Measurements from ENCODE around the gene KLF1. TPM values are rescaled to one million over a fixed set of nuclear protein-coding genes. Genes with fewer than 3 reads are reported as not detected.

The KLF1 gene
- total and polyA plus RNA-seq, 2 of the 13 experiments (the other 11 are each of a cell fraction or from before 2014, with no cell fraction given): not detected

- TF ChIP-seq, protein P1, sequence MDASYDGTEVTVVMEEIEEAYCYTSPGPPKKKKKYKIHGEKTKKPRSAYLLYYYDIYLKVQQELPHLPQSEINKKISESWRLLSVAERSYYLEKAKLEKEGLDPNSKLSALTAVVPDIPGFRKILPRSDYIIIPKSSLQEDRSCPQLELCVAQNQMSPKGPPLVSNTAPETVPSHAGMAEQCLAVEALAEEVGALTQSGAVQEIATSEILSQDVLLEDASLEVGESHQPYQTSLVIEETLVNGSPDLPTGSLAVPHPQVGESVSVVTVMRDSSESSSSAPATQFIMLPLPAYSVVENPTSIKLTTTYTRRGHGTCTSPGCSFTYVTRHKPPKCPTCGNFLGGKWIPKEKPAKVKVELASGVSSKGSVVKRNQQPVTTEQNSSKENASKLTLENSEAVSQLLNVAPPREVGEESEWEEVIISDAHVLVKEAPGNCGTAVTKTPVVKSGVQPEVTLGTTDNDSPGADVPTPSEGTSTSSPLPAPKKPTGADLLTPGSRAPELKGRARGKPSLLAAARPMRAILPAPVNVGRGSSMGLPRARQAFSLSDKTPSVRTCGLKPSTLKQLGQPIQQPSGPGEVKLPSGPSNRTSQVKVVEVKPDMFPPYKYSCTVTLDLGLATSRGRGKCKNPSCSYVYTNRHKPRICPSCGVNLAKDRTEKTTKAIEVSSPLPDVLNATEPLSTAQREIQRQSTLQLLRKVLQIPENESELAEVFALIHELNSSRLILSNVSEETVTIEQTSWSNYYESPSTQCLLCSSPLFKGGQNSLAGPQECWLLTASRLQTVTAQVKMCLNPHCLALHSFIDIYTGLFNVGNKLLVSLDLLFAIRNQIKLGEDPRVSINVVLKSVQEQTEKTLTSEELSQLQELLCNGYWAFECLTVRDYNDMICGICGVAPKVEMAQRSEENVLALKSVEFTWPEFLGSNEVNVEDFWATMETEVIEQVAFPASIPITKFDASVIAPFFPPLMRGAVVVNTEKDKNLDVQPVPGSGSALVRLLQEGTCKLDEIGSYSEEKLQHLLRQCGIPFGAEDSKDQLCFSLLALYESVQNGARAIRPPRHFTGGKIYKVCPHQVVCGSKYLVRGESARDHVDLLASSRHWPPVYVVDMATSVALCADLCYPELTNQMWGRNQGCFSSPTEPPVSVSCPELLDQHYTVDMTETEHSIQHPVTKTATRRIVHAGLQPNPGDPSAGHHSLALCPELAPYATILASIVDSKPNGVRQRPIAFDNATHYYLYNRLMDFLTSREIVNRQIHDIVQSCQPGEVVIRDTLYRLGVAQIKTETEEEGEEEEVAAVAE (CRISPR knock-in tag; IDR thresholded peaks at IDR 0.05; ENCODE audit: borderline replicate concordance): peak; percentile 58; the same call in 1 of the 2 replicates
- TF ChIP-seq KDM2A (CRISPR knock-in tag; IDR thresholded peaks at IDR 0.05; ENCODE audit: borderline replicate concordance, low read depth) (peak; percentile 70; the same call in 1 of the 2 replicates), ZBTB14 (CRISPR knock-in tag; IDR thresholded peaks at IDR 0.05) (no peak), HNF4A (CRISPR knock-in tag; IDR thresholded peaks at IDR 0.05) (no peak), ZNF3 (CRISPR knock-in tag; IDR thresholded peaks at IDR 0.05) (no peak), TIGD3 (CRISPR knock-in tag; IDR thresholded peaks at IDR 0.05; ENCODE audit: borderline replicate concordance) (no peak; the same call in 1 of the 2 replicates), POLR2AphosphoS2 (IDR thresholded peaks at IDR 0.05; ENCODE audit: low read depth, low read length) (no peak), RBM22 (optimal IDR thresholded peaks at IDR 0.05; ENCODE audit: low read length) (no peak), HNRNPK (IDR thresholded peaks at IDR 0.05; ENCODE audit: low read depth, low read length, poor library complexity, severe bottlenecking) (peak; percentile 92), SRSF1 (optimal IDR thresholded peaks at IDR 0.05; ENCODE audit: low read depth, low read length) (peak; percentile 61), DMAP1 (CRISPR knock-in tag; IDR thresholded peaks at IDR 0.05) (peak; percentile 82; the same call in 1 of the 2 replicates), JUN (CRISPR knock-in tag; IDR thresholded peaks at IDR 0.05) (0 out of 2 replicates have a peak, but pooled peaks have one; percentile 34), ZNF205 (CRISPR knock-in tag; IDR thresholded peaks at IDR 0.05) (no peak; the same call in 1 of the 2 replicates)
- TF ChIP-seq, protein P2, sequence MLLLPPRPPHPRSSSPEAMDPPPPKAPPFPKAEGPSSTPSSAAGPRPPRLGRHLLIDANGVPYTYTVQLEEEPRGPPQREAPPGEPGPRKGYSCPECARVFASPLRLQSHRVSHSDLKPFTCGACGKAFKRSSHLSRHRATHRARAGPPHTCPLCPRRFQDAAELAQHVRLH (CRISPR knock-in tag; IDR thresholded peaks at IDR 0.05; ENCODE audit: borderline replicate concordance, low read depth): no peak
- TF ChIP-seq, protein P3, sequence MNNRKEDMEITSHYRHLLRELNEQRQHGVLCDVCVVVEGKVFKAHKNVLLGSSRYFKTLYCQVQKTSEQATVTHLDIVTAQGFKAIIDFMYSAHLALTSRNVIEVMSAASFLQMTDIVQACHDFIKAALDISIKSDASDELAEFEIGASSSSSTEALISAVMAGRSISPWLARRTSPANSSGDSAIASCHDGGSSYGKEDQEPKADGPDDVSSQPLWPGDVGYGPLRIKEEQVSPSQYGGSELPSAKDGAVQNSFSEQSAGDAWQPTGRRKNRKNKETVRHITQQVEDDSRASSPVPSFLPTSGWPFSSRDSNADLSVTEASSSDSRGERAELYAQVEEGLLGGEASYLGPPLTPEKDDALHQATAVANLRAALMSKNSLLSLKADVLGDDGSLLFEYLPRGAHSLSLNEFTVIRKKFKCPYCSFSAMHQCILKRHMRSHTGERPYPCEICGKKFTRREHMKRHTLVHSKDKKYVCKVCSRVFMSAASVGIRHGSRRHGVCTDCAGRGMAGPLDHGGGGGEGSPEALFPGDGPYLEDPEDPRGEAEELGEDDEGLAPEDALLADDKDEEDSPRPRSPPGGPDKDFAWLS (CRISPR knock-in tag; IDR thresholded peaks at IDR 0.05; ENCODE audit: borderline replicate concordance): no peak
- TF ChIP-seq, protein P4, sequence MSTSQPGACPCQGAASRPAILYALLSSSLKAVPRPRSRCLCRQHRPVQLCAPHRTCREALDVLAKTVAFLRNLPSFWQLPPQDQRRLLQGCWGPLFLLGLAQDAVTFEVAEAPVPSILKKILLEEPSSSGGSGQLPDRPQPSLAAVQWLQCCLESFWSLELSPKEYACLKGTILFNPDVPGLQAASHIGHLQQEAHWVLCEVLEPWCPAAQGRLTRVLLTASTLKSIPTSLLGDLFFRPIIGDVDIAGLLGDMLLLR (CRISPR knock-in tag; IDR thresholded peaks at IDR 0.05): peak; percentile 93; the same call in 1 of the 2 replicates
- TF ChIP-seq, protein P5, sequence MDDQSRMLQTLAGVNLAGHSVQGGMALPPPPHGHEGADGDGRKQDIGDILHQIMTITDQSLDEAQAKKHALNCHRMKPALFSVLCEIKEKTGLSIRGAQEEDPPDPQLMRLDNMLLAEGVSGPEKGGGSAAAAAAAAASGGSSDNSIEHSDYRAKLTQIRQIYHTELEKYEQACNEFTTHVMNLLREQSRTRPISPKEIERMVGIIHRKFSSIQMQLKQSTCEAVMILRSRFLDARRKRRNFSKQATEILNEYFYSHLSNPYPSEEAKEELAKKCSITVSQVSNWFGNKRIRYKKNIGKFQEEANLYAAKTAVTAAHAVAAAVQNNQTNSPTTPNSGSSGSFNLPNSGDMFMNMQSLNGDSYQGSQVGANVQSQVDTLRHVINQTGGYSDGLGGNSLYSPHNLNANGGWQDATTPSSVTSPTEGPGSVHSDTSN (CRISPR knock-in tag; IDR thresholded peaks at IDR 0.05; ENCODE audit: borderline replicate concordance): no peak
These were observed 4.0 kb upstream of the KLF1 start, which contains the start of gene GCDH (continued) for GRCh38 chr19:12890787-12891552.
